Astrocyte of the cerebellum (primary cell): ENCODE measurements around the gene PKNOX2.
"Not testable (repeated sequence)": the region's sequence is repeated elsewhere in the genome, so short reads cannot be mapped to it uniquely, and the experiment has no call there.

Experiments used
- DNase-seq: peaks from one replicate; pipeline ENCODE4 v3.0.0-alpha.2; 2011; ENCODE audit warnings: low read depth
- H3K4me3 ChIP-seq: 2 replicates; pipeline ENCODE4 v1.5.1; 2011; ENCODE audit warnings: mild to moderate bottlenecking, low read depth, low read length, moderate library complexity
- CTCF ChIP-seq: IDR thresholded peaks from 2 replicates; pipeline ENCODE4 v1.5.1; 2012; ENCODE audit warnings: low read length, low read depth, moderate library complexity, mild to moderate bottlenecking; ENCODE audit errors: missing control alignments
- in situ Hi-C: cut with HindIII; loops from 2 replicates; pipeline ENCODE4 v1.10.0; 2017; ENCODE audit warnings: low sequenced_read_pairs

Gene PKNOX2

GRCh38 chr11:125214601-125215565, 50.3 kb downstream of the PKNOX2 start:
- in situ Hi-C loops: no loop called here
- no peak overlapping the region for H3K4me3 ChIP-seq
- no peak for DNase-seq
- no peak for TF ChIP-seq CTCF

- no peak overlapping the region for H3K4me3 ChIP-seq
- no peak for TF ChIP-seq CTCF
- DNase-seq: no peak
- in situ Hi-C loops: no loop called here
Observed at GRCh38 chr11:125215976-125216375, 51.4 kb downstream of the PKNOX2 start.

- TF ChIP-seq CTCF: no peak
- in situ Hi-C loops: no loop called here
- DNase-seq: no peak
- H3K4me3 ChIP-seq: no peak overlapping the region
Observed at GRCh38 chr11:125218336-125218735, 53.8 kb downstream of the PKNOX2 start.

- TF ChIP-seq CTCF: no peak
- no peak for DNase-seq
- H3K4me3 ChIP-seq: no peak overlapping the region
- in situ Hi-C loops: no loop called here
Observed at GRCh38 chr11:125221461-125221860, 56.9 kb downstream of the PKNOX2 start.

GRCh38 chr11:125222494-125222893, 57.9 kb downstream of the PKNOX2 start:
- no peak for TF ChIP-seq CTCF
- in situ Hi-C loops: no loop called here
- DNase-seq: no peak

GRCh38 chr11:125223161-125223560, 58.6 kb downstream of the PKNOX2 start:
- H3K4me3 ChIP-seq, in situ Hi-C loops, DNase-seq: not testable (repeated sequence)

More at GRCh38 chr11:125222494-125222893, 57.9 kb downstream of the PKNOX2 start:
- H3K4me3 ChIP-seq: no peak overlapping the region

- TF ChIP-seq CTCF: no peak
- in situ Hi-C loops: no loop called here
- H3K4me3 ChIP-seq: no peak overlapping the region
- no peak for DNase-seq
Observed at GRCh38 chr11:125223901-125224361, 59.4 kb downstream of the PKNOX2 start.
